OCI-M2 (cell line): ENCODE results near the gene F2.
"Not testable (repeated sequence)": the region's sequence is repeated elsewhere in the genome, so short reads cannot be mapped to it uniquely, and the experiment has no call there.

Experiments used
- DNase-seq: peaks from one replicate; lab custom pipeline; 2025; ENCODE audit not compliant: unreplicated experiment; lab: John Stamatoyannopoulos, UW

The F2 gene

GRCh38 chr11:46719048-46719542, at the start of gene F2:
F2 (plus strand) TSS chr11:46719213; CDS start chr11:46719236, 23 bp downstream.
- no peak for DNase-seq

- DNase-seq = no peak
These were observed 49.3 kb upstream of the F2 start for GRCh38 chr11:46669711-46670139.

GRCh38 chr11:46670521-46670920, 48.5 kb upstream of the F2 start:
- not testable (repeated sequence) for DNase-seq

DNA sequence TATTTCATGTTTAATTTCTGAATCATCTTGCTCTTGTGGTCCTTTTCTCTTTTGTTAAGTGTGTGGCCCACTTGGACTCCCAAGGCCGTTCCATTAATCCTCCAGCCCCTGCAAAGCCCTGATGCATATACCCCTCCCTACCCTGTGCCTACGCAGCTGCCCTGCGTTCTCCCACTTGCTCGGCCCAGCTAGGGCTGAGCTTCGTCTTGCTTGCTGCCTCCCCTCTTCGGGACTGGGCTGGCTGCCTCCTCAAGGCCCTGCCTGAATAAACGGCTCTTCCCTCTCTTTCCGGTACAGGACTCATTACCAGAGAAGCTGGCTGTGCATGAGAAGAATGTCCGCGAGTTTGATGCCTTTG, 47.1 kb upstream of the F2 start:
- no peak for DNase-seq

- no peak for DNase-seq
These were observed 46.6 kb upstream of the F2 start for GRCh38 chr11:46672381-46672839.

DNA sequence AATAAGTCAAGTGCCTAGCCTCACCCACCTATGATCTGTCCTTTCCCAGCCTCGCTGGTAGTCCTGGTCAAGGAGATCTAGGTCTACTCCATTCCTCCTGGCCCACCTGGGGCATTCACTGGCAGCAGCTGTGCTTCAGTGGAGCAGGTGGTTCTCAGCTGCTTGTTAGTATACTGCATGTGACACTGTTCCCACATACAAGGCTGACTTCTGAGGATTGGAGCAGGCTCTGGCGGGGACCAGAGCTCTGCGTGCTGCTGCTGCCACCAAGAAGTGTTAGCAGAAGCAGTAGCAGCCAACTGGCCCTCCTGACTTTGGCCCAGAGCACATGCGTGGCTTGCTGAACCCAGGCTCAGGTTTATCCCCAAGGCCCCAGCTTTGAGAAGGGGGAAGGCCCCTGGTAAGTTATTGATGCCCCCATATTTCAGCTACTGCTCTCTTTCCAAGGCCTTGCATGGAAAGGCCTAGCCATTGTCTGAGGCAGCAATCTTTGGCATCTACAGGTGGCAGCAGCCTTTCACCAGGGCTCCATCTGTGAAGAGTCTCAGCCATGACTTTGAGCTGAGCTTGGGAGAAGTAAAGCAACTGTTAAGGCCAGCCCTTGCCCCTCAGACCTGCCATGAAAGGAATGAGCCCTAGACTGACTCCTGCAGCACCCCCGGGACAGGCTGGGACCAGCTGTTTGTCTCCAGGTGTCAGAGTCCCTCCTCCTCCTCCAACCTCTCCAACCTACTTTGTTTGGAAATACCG, 45.1 kb upstream of the F2 start:
- DNase-seq = no peak

DNA sequence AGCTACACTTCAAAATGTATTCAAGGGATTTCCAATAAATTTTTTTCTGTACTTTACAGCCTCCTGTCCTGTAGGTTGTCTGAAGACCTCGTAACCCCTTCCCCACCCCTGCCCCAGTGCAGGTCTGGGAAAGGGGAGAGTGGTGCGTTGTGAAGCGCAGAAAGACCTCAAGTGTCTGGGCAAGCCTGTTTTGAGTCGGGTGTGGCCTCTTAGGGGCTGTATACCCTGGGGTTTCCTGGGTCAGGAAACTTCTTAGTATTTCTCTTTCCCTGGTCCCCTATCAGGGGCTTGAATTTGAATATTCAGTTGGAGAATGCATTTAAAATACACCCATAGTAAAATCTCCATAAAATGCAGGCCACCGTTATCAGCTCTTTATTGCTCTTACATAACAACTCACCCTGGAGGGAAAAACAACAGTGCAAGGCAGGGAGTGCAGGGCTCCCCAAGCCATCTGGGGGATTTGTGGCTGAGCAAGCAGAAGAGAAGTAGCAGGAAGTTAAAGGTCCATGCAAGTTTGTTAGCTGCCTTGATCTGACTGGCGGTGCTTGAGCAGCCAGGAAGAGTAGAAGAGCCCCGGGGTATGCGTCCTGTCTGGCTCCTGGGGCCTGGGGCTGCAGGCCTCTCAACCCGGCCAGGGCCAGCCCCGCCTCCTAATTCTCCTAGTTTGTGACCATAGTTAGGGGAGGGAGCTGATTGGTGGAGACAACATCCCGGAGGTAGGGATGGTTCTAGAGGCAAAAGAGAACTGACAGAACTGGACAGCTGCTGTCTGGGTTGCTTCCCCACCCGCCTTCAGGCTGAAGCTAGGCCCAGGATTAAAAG, 44.3 kb upstream of the F2 start:
- no peak for DNase-seq

DNA sequence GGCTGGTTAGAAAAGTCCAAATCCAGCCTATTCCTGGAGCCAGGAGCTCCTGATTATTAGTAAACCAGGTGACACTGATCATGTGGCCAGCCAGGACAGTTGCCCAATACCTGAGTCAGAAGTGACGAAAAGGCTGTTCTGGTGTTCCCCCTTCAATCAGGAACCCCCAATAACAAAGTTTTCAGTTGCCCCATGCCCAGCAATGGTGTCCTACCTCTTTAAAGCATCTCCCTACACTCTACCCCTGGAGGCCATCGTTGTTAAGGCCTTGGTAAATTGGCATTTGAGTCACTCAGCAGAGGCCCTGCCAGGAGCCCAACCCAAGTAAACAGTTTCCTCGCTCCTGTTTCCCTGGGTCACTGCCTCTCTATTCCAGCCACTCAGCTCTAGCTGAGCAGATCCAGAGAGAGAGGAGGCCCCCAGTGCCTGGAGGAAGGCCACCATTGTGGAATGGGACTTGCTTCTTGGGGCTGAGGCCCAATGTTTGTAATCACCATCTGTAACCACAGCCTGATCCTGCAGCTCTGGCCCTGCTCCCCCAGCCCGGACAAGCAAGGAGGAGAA, 43.6 kb upstream of the F2 start:
- DNase-seq = no peak

DNA sequence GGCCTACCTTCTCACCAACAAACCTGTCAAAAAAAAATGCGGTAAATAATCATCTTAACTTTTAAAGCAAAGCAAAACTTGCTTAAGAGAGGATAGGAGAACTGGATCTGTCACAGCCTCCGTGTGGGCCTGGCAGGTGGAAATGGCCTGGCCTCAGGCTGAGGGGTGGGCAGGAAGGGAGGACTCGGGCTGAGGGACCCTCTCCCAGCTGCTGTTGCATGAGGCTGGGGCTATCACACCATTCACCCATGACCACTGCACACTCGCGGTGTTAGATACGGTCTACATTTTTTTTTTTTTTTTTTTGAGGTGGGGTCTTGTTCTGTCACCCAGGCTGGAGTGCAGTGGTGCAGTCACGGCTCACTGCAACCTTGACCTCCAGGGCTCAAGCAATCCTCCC, 43.1 kb upstream of the F2 start:
- DNase-seq = no peak

DNA sequence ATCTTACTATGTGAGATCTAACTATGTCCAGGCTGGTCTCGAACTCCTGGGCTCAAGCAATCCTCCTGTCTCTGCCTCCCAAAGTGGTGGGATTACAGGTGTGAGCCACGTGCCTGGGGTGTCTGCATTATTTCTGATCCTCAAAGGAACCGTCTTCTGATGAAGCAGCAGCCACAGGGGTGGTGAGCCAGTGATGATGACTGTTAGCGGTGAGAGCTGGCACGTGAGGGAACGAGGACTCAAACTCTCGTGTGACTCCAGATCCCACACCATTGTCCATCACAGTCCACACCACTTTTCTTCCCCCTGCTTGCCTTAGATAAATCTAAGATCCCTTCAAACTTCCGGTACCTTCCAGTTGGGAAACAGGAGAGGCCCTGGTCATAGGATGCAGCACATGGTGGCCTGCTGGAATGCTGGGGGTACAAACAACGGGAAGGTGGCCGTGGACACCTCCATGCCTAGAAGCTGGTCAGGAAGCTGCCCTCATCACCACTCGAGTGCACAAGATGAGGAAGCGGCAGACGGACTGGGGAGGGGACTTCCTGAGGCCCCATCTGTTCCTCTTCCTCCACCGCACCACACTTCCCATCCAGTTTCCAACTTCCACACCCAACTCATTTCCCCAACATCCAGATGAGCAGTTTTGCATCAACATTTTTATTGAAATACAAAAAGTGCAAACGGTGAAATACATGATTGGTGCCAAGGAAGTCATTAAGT, 42.4 kb upstream of the F2 start:
- DNase-seq = no peak

DNA sequence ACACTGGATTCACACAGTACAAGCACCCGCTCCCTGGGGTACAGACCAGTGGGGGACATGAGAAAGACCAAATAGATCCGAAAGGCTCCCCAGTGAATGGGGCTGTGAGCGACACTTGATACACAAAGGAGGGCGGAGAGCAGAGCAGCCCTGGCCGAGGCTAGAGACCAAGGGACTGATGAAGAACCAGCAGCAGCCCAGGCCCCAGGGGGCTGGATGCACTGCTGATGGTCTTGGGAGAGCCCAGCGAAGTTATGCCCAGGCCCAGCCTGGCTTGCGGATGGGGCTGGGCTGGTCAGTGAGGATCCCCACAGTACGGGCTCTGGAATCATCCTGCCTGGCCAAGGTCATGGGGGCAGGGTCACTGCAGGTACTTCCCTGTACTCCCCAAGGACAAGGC, 41.8 kb upstream of the F2 start:
- DNase-seq = no peak

DNA sequence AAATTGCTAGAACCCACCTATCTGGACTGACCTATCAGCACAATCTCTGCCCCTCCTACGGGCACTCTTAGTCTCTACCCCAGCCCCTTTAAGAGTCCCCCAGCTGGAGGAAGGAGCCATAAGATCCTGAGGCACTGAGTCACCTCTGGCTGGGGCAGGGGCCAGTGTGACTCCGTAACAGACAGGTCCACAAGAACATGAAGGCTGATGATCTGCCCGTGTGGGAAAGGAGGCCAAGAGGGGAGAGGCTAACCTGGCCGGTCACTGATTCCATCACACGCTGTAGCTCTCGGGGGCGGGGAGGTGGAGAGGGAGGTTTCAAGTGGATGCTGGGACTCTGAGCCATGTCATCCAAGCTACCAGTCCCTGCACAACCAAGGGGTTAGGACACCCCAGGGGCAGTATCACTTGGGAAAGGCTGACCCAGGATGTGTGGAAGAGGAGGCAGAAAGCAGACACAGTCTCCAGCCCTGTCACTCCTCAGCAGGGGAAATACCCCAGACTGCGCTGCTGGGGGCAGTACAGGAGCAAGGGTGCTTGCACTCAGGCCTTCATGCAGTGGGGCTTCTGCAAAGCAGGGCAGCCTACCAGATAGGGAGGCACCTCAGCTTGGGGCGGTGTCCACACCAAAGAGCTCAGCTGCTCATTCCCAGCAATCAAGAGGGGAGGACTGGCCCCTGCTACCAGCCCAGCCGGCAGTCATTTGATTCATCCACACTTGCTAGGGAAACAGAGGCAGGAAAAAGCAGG, 40.8 kb upstream of the F2 start:
- no peak for DNase-seq

- no peak for DNase-seq
These were observed 40.3 kb upstream of the F2 start for GRCh38 chr11:46678741-46679130.

DNA sequence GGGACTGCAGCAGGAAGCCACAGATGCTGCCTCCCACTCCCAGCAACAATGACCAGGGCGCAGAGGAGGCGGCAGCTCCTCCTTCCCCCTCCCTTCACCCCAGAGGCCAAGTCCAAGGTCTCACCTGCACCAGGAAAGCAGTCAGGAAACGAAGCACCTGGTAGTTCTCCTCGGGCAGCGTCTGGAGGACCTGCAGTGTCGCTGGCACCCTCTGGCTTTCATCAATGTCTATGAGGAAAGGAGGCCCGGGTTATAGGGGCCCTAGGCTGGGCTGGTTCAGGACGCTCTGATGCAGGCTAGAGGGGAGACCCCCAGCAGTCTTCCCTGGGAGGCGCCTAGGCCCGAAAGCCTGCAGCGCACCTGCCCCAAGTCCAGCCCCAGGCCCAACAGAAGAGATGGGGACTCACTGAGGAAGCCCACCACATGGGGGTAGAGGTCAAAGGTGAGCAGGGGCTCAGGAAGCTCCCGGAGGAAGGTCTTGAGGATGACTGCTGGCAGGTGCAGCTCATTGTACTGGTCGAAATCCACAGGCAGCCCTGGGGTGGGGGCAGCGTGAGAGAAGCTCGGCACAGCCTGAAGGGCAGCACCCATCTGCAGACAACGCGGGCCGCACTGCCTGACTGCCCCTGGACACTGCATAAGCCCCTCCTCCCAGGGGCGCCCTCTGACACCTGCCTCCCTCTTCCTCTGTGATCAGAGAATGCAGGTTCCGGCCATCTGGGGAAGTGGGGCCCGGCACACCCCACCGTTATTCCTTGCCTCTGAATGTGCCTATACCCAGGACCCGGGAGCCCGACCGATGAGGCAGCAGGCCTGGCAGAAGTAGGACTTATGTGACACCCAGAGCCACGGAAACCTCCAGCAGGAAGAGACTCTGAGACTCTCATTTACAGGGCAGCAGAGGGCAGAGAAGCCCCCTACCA, 39.5 kb upstream of the F2 start:
- no peak for DNase-seq

- no peak for DNase-seq
These were observed 38.8 kb upstream of the F2 start for GRCh38 chr11:46680164-46680760.

DNA sequence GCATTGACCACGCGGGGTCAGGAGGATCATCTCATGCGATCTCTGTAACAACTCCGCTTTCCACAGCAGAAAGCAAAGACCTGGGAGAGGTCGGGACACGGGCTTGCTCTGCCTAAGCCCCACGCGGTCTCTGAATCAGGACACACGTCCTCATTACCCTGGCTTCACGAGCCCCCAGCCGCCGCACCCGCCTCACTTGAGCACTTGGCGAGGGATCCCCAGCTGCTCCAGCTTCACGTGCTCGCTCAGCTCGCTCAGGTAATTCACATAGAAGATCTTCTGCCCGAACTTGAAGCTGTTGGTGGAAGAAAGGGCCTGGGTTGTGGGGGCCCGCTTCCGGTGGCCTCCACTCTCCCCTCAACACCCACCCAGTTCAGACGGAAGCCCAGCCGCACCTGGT, 38.2 kb upstream of the F2 start:
- no peak for DNase-seq

GRCh38 chr11:46681814-46682213, 37.2 kb upstream of the F2 start:
- DNase-seq = no peak

GRCh38 chr11:46682773-46683752, 36.0 kb upstream of the F2 start:
- no peak for DNase-seq
